ENCODE data around the gene APBB2. TPM values are rescaled to one million over a fixed set of nuclear protein-coding genes. Genes with fewer than 3 reads are reported as not detected.
A peak's percentile ranks its signal among the peaks of the same experiment; 100 is the strongest.

Gene APBB2
- total RNA-seq, 2 donors from 2014 or later: 134 to 137 TPM

DNA sequence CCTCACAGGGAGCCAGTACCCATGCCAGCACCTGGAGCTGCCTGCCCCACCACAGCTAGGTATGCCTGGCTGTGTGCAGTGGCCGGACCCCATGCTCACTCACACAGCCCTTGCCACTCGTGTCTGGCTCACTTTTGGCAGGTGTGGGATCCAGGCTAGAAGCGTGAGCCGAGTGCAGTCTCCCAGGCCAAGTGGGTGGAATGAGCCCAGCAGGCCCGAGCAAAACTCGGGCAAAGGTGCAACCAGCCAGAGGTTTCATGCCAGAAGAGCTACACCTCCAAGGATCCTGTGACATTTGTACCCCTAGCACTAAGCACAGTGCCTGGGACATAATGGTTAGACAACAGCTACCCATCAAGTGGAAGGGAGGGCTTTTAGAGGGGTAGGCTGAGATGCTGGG lies 246.8 kb downstream of the APBB2 start:
- Histone ChIP-seq H3K27ac (peak overlapping the region; percentile 50 to 51), H3K27me3 (replicated peaks; ENCODE audit: insufficient read depth) (no peaks in the 10 kb centered on the region), H3K36me3 (no peaks in the 10 kb centered on the region), H3K4me3 (no peak overlapping the region), H3K9me3 (no peaks in the 10 kb centered on the region), H3K4me1 (ENCODE audit: control insufficient read depth in 1 of 2, low read depth in 2 of 2) (peaks cover 24 to 39% of the 10 kb centered on the region in 2 donors)
- DNase-seq (ENCODE audit: low spot score) (no peak), ATAC-seq (ENCODE audit: insufficient number of reproducible peaks, low FRiP score, low read depth) (no peak)
- TF ChIP-seq, protein P1, sequence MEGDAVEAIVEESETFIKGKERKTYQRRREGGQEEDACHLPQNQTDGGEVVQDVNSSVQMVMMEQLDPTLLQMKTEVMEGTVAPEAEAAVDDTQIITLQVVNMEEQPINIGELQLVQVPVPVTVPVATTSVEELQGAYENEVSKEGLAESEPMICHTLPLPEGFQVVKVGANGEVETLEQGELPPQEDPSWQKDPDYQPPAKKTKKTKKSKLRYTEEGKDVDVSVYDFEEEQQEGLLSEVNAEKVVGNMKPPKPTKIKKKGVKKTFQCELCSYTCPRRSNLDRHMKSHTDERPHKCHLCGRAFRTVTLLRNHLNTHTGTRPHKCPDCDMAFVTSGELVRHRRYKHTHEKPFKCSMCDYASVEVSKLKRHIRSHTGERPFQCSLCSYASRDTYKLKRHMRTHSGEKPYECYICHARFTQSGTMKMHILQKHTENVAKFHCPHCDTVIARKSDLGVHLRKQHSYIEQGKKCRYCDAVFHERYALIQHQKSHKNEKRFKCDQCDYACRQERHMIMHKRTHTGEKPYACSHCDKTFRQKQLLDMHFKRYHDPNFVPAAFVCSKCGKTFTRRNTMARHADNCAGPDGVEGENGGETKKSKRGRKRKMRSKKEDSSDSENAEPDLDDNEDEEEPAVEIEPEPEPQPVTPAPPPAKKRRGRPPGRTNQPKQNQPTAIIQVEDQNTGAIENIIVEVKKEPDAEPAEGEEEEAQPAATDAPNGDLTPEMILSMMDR (IDR thresholded peaks at IDR 0.05): no peak

DNA sequence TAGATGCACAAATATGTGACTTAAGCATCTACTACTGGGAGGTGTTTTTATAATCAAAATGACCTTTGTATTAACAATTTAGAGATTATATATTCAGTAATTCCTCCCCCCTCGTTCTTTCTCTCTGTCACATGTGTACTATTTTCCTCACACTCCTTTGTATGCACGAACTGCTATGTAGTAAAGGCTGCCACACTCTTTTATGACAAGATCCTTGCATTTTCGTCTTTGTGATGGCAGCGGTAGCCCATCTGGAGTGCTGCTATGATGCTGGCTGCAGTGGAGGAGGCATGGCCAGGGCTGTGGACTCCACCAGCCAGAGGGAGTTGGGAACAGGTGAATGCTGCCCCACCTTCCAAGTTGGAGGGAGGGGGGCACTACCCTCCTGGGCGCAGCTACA lies 248.3 kb downstream of the APBB2 start:
- ATAC-seq (ENCODE audit: insufficient number of reproducible peaks, low FRiP score, low read depth) (no peak), DNase-seq (ENCODE audit: low spot score) (no peak)
- Histone ChIP-seq H3K27ac (no peak overlapping the region), H3K4me3 (no peak overlapping the region), H3K27me3 (replicated peaks; ENCODE audit: insufficient read depth) (no peaks in the 10 kb centered on the region), H3K36me3 (no peaks in the 10 kb centered on the region), H3K4me1 (ENCODE audit: control insufficient read depth in 1 of 2, low read depth in 2 of 2) (peaks cover 29 to 50% of the 10 kb centered on the region in 2 donors), H3K9me3 (no peaks in the 10 kb centered on the region)
- TF ChIP-seq, protein P1 (IDR thresholded peaks at IDR 0.05): no peak

DNA sequence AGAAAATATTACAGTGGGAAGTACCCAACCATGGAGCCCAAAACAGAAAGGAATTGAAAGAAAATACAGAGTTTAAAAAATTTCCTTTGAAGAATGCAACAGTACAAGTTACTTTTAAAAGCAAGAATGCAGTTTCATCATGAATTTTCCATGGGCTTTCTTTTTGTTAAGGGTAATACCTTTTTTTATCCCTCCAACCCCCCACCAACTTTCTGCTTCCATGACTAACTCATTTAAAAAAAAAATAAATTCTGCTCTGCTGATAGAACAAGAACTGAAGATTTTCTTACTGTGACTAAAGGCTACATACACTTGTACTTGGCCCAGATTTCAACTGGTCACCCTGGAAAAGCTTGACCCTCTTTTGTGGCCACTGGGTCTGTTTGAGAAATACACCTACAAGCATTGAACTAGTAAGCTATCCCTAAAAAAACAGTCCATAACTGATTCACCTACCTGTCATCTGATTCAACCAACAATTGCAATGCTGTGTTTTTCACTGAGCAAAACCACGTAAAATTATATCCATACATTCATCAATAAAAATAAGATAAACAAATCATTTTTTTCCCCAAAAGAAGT lies 250.4 kb downstream of the APBB2 start:
- Histone ChIP-seq H3K27ac (peak overlapping the region; percentile 48 to 71), H3K9me3 (no peaks in the 10 kb centered on the region), H3K4me1 (ENCODE audit: control insufficient read depth in 1 of 2, low read depth in 2 of 2) (peaks cover 32 to 55% of the 10 kb centered on the region in 2 donors), H3K36me3 (no peaks in the 10 kb centered on the region), H3K27me3 (replicated peaks; ENCODE audit: insufficient read depth) (no peaks in the 10 kb centered on the region), H3K4me3 (no peak overlapping the region)
- DNase-seq (ENCODE audit: low spot score) (no peak), ATAC-seq (ENCODE audit: insufficient number of reproducible peaks, low FRiP score, low read depth) (peak; percentile 60)
- TF ChIP-seq, protein P1 (IDR thresholded peaks at IDR 0.05): no peak

DNA sequence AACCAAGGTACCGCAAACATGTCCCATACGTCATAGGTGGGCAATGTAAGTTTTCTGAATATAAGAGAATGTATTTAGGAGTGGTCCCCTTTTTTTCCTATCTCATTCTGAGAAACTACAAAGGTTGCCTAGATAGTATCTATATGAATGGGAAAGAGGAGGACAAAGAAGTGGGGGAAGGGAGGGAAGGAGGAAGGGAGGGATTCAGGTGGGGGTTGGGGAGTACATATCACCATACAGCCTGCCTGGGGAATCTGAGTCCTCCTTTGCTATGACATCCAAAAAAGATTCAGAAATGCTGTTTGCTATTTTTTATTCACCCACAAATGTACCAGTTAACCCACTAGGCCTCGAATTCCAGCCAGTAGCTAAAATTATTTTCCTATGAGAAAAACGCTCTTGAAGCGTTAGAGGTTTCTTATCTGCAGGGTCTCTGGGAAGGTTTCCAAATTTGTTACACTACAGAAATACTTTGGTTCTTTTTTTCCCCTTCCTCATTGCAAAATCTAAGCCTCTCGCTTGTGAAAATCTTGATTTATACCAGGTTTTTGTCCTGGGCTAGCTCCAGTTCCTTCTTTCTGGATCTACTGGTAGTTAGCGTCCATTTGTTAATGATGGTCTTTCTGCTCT lies 251.7 kb downstream of the APBB2 start:
- H3K4me1 ChIP-seq (ENCODE audit: control insufficient read depth in 1 of 2, low read depth in 2 of 2): peaks cover 27 to 49% of the 10 kb centered on the region in 2 donors
- TF ChIP-seq, protein P1 (IDR thresholded peaks at IDR 0.05): no peak
- no peaks in the 10 kb centered on the region for H3K36me3 ChIP-seq
- H3K4me3 ChIP-seq: no peak overlapping the region
- ATAC-seq (ENCODE audit: insufficient number of reproducible peaks, low FRiP score, low read depth): no peak
- DNase-seq (ENCODE audit: low spot score): no peak
- peak overlapping the region; percentile 48 to 71 for H3K27ac ChIP-seq
- H3K27me3 ChIP-seq (replicated peaks; ENCODE audit: insufficient read depth): no peaks in the 10 kb centered on the region
- no peaks in the 10 kb centered on the region for H3K9me3 ChIP-seq

DNA sequence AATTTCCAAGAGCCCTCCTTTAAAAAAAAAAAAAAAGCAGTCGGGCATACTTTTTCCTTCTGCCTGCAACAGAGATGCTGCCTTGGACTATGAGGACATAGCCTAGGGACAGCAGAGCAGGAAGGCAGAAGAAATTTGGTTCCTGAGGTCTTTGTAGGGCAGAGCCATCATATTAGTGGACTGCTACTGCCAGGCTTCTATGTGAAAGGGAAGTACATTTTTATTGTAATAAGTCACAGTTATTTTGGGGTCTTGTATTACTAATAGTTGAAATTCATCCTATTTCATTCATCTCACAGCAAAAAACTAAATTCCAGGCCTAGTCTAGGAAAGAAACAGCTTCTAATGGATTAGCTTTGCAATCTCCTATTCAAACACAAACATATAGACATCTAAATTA lies 253.4 kb downstream of the APBB2 start:
- peak overlapping the region; percentile 50 to 55 for H3K27ac ChIP-seq
- peaks cover 29 to 57% of the 10 kb centered on the region in 2 donors for H3K4me1 ChIP-seq (ENCODE audit: control insufficient read depth in 1 of 2, low read depth in 2 of 2)
- no peaks in the 10 kb centered on the region for H3K27me3 ChIP-seq (replicated peaks; ENCODE audit: insufficient read depth)
- ATAC-seq (ENCODE audit: insufficient number of reproducible peaks, low FRiP score, low read depth): peak; percentile 30
- no peak for DNase-seq (ENCODE audit: low spot score)
- H3K9me3 ChIP-seq: no peaks in the 10 kb centered on the region
- H3K36me3 ChIP-seq: no peaks in the 10 kb centered on the region
- H3K4me3 ChIP-seq: no peak overlapping the region
- TF ChIP-seq, protein P1 (IDR thresholded peaks at IDR 0.05): no peak
